H1 (cell line): ENCODE data around the gene DICER1. TPM values are rescaled to one million over a fixed set of nuclear protein-coding genes. Genes with fewer than 3 reads are reported as not detected.

Experiments used
- CTCF ChIA-PET: fragments of 300-600 bp; sonication (Branson Sonifier 250); formaldehyde crosslinking; loops from one replicate; lab custom pipeline; 2021; ENCODE audit not compliant: partially characterized antibody; lab: Charles Lee
- POLR2A ChIA-PET: fragments of 300-600 bp; sonication (Branson Sonifier 250); formaldehyde crosslinking; loops from one replicate; lab custom pipeline; 2021; ENCODE audit warnings: inconsistent platforms; ENCODE audit not compliant: partially characterized antibody; lab: Charles Lee
- DNase-seq, 2 experiments: peaks; one replicate each; pipeline versions ENCODE4 v3.0.0 to v3.0.0-alpha.2; 2010 to 2022; ENCODE audit warnings: low spot score in 2 of 2, low read depth in 1 of 2, mixed read lengths in 1 of 2
- FAIRE-seq: peaks from 2 replicates; lab custom pipeline; 2011; peaks lifted over from hg19 to GRCh38; lab: Jason Lieb, UNC
- H2AFZ ChIP-seq: 2 replicates; pipeline ENCODE4 v1.8.1; 2012; ENCODE audit warnings: low read length, inconsistent platforms
- H2AK5ac ChIP-seq: 2 replicates; pipeline ENCODE4 v1.6.1; 2013; ENCODE audit warnings: low read depth, low read length
- H2BK120ac ChIP-seq: replicated peaks from 2 replicates; pipeline ENCODE3; 2013; ENCODE audit warnings: low read depth, low read length, inconsistent platforms
- H2BK12ac ChIP-seq: 2 replicates; pipeline ENCODE4 v1.6.1; 2013; ENCODE audit warnings: low read depth, low read length
- H2BK15ac ChIP-seq: 2 replicates; pipeline ENCODE4 v1.6.1; 2013; ENCODE audit warnings: low read length
- H2BK20ac ChIP-seq: 2 replicates; pipeline ENCODE4 v1.6.1; 2013; ENCODE audit warnings: low read length
- H2BK5ac ChIP-seq: 2 replicates; pipeline ENCODE4 v1.6.1; 2013; ENCODE audit warnings: low read depth, low read length
- H3K14ac ChIP-seq: 2 replicates; pipeline ENCODE4 v1.6.1; 2013; ENCODE audit warnings: inconsistent platforms; ENCODE audit not compliant: insufficient read length
- H3K18ac ChIP-seq: 2 replicates; pipeline ENCODE4 v1.6.1; 2013; ENCODE audit warnings: low read length; ENCODE audit errors: extremely low read depth
- H3K23ac ChIP-seq: 2 replicates; pipeline ENCODE4 v1.6.1; 2013; ENCODE audit warnings: inconsistent platforms; ENCODE audit not compliant: insufficient read length
- H3K23me2 ChIP-seq: 2 replicates; pipeline ENCODE4 v1.6.1; 2013; ENCODE audit warnings: low read depth, low read length
- H3K27ac ChIP-seq: 2 replicates; pipeline ENCODE4 v1.6.1; 2011; ENCODE audit warnings: low read depth, low read length, inconsistent platforms
- H3K27me3 ChIP-seq, 4 experiments: replicated peaks in 1 of 4; 1 replicate in 1 of 4; 2 replicates in 3 of 4; pipeline versions ENCODE4 v1.6.1 to v1.8.1; 2011 to 2013; ENCODE audit warnings: low read length in 3 of 4, mild to moderate bottlenecking in 3 of 4, inconsistent platforms in 2 of 4, mixed read lengths in 2 of 4, moderate library complexity in 1 of 4; ENCODE audit not compliant: control insufficient read depth in 3 of 4, insufficient read depth in 3 of 4; ENCODE audit errors: extremely low read depth in 1 of 4
- H3K36me3 ChIP-seq, 4 experiments: 2 replicates each; pipeline versions ENCODE4 v1.6.1 to v1.8.1; 2011 to 2013; ENCODE audit warnings: mild to moderate bottlenecking in 4 of 4, low read length in 3 of 4, moderate library complexity in 2 of 4, control low read depth in 1 of 4, inconsistent platforms in 1 of 4; ENCODE audit not compliant: insufficient read depth in 4 of 4, control insufficient read depth in 2 of 4
- H3K4ac ChIP-seq: replicated peaks from 2 replicates; pipeline ENCODE3; 2013; ENCODE audit warnings: low read length, low read depth, mixed read lengths, inconsistent platforms; ENCODE audit not compliant: insufficient read length
- H3K4me1 ChIP-seq, 4 experiments: replicated peaks in 1 of 4; 1 replicate in 1 of 4; 2 replicates in 3 of 4; pipeline versions ENCODE4 v1.6.1 to v1.8.1; 2011 to 2013; ENCODE audit warnings: low read length in 3 of 4, inconsistent platforms in 2 of 4, mixed read lengths in 1 of 4; ENCODE audit not compliant: insufficient read depth in 4 of 4, control insufficient read depth in 3 of 4
- H3K4me2 ChIP-seq, 2 experiments: 2 replicates each; pipeline versions ENCODE4 v1.6.1 to v1.8.1; 2011 to 2013; ENCODE audit warnings: low read depth in 2 of 2, low read length in 2 of 2, control low read depth in 1 of 2, inconsistent platforms in 1 of 2, mild to moderate bottlenecking in 1 of 2; ENCODE audit not compliant: insufficient read depth in 1 of 2
- H3K4me3 ChIP-seq, 4 experiments: fragments of 200-600, 300-600 bp in 1 of 4; sonication (generic), shearing (Covaris generic), sonication (Bioruptor Twin) in 1 of 4; 2 replicates each; pipeline versions ENCODE4 v1.5.1 to v1.8.1; 2011 to 2016; ENCODE audit warnings: low read length in 4 of 4, low read depth in 3 of 4, control low read depth in 2 of 4, inconsistent platforms in 2 of 4, mild to moderate bottlenecking in 2 of 4, mixed read lengths in 1 of 4, moderate library complexity in 1 of 4; ENCODE audit not compliant: insufficient read depth in 2 of 4; ENCODE audit errors: extremely low read depth in 1 of 4
- H3K56ac ChIP-seq: replicated peaks from 2 replicates; pipeline ENCODE3; 2013; ENCODE audit warnings: low read depth, mild to moderate bottlenecking, mixed read lengths, low read length, inconsistent platforms; ENCODE audit not compliant: insufficient read length
- H3K79me1 ChIP-seq: 2 replicates; pipeline ENCODE4 v1.6.1; 2013; ENCODE audit warnings: low read depth, low read length, control low read depth
- H3K79me2 ChIP-seq, 2 experiments: 2 replicates each; pipeline versions ENCODE4 v1.6.1 to v1.8.1; 2012 to 2013; ENCODE audit warnings: low read length in 2 of 2, mild to moderate bottlenecking in 2 of 2, inconsistent platforms in 1 of 2; ENCODE audit not compliant: insufficient read depth in 2 of 2, control insufficient read depth in 1 of 2
- H3K9ac ChIP-seq, 4 experiments: replicated peaks in 1 of 4; 1 replicate in 1 of 4; 2 replicates in 3 of 4; pipeline versions ENCODE4 v1.6.1 to v1.8.1; 2011 to 2013; ENCODE audit warnings: low read depth in 3 of 4, low read length in 3 of 4, control low read depth in 2 of 4, mild to moderate bottlenecking in 2 of 4, moderate library complexity in 2 of 4, inconsistent platforms in 1 of 4; ENCODE audit errors: extremely low read depth in 1 of 4
- H3K9me3 ChIP-seq, 2 experiments: 2 replicates each; pipeline versions ENCODE4 v1.6.1 to v1.8.1; 2012 to 2013; ENCODE audit warnings: mild to moderate bottlenecking in 2 of 2, moderate library complexity in 2 of 2, control low read depth in 1 of 2, inconsistent platforms in 1 of 2, low read depth in 1 of 2, low read length in 1 of 2, mixed read lengths in 1 of 2; ENCODE audit not compliant: insufficient read depth in 2 of 2
- H4K20me1 ChIP-seq, 2 experiments: replicated peaks in 1 of 2; 2 replicates each; pipeline versions ENCODE3 to v1.8.1; 2011 to 2013; ENCODE audit warnings: inconsistent platforms in 2 of 2, low read length in 2 of 2, mild to moderate bottlenecking in 1 of 2; ENCODE audit not compliant: insufficient read depth in 2 of 2, control insufficient read depth in 1 of 2
- H4K5ac ChIP-seq: 2 replicates; pipeline ENCODE4 v1.6.1; 2013; ENCODE audit warnings: low read length, low read depth, mixed read lengths, inconsistent platforms; ENCODE audit not compliant: insufficient read length
- H4K8ac ChIP-seq: 2 replicates; pipeline ENCODE4 v1.8.0; 2013; ENCODE audit warnings: mild to moderate bottlenecking, moderate library complexity, low read length, inconsistent platforms; ENCODE audit not compliant: insufficient read depth; ENCODE audit errors: extremely low read depth
- H4K91ac ChIP-seq: replicated peaks from 2 replicates; pipeline ENCODE3; 2013; ENCODE audit warnings: low read length, mixed read lengths, inconsistent platforms; ENCODE audit not compliant: insufficient read length
- ATF2 ChIP-seq: IDR thresholded peaks from 2 replicates; pipeline ENCODE4 v1.6.1; 2012; ENCODE audit warnings: low read length, inconsistent platforms
- BCL11A ChIP-seq, 2 experiments: IDR thresholded peaks; one replicate each; pipeline ENCODE4 v1.6.1; 2011; ENCODE audit warnings: low read depth in 2 of 2, low read length in 2 of 2, mild to moderate bottlenecking in 2 of 2
- CEBPB ChIP-seq: IDR thresholded peaks from 2 replicates; pipeline ENCODE4 v1.6.1; 2012; ENCODE audit warnings: low read depth, low read length
- CREB1 ChIP-seq: IDR thresholded peaks from 2 replicates; pipeline ENCODE4 v1.6.1; 2012; ENCODE audit warnings: inconsistent platforms
- MAX ChIP-seq: IDR thresholded peaks from 2 replicates; pipeline ENCODE4 v1.6.1; 2012; ENCODE audit warnings: inconsistent platforms
- NANOG ChIP-seq: IDR thresholded peaks from 2 replicates; pipeline ENCODE4 v1.6.1; 2011; ENCODE audit warnings: low read length, low read depth, mild to moderate bottlenecking, inconsistent platforms; ENCODE audit not compliant: insufficient read depth, poor library complexity, severe bottlenecking
- NRF1 ChIP-seq: IDR thresholded peaks from 2 replicates; pipeline ENCODE4 v1.6.1; 2011; ENCODE audit warnings: mild to moderate bottlenecking, low read depth, low read length, improper control_type of control experiment
- POLR2AphosphoS5 ChIP-seq: IDR thresholded peaks from 2 replicates; pipeline ENCODE4 v1.6.1; 2011; ENCODE audit warnings: low read depth, low read length
- SP1 ChIP-seq: IDR thresholded peaks from 2 replicates; pipeline ENCODE4 v1.6.1; 2011; ENCODE audit warnings: low read depth, low read length
- SUZ12 ChIP-seq: fragments of 200-600 bp; sonication (generic); IDR thresholded peaks from 2 replicates; pipeline ENCODE4 v1.6.1; 2012; ENCODE audit warnings: mild to moderate bottlenecking, inconsistent platforms, low read length, moderate library complexity, mixed read lengths
- TAF7 ChIP-seq: optimal IDR thresholded peaks from 2 replicates; pipeline ENCODE3; 2011; ENCODE audit warnings: low read depth, mild to moderate bottlenecking, inconsistent platforms, low read length, moderate library complexity, borderline replicate concordance
- TBP ChIP-seq: IDR thresholded peaks from 2 replicates; pipeline ENCODE4 v1.6.1; 2011; ENCODE audit warnings: low read depth, low read length, improper control_type of control experiment
- TCF12 ChIP-seq: IDR thresholded peaks from 2 replicates; pipeline ENCODE4 v1.6.1; 2011; ENCODE audit warnings: low read depth, mild to moderate bottlenecking, low read length
- WGBS, 2 experiments: shearing (Covaris generic) in 1 of 2; methylation state at CpG; one replicate each; pipeline versions ENCODE4 v1.1.6 to v1.1.7; 2013 to 2015; ENCODE audit warnings: low lambda C conversion rate in 2 of 2, mixed read lengths in 2 of 2, inconsistent platforms in 1 of 2, low coverage in 1 of 2, missing lambda C conversion rate in 1 of 2; ENCODE audit not compliant: insufficient replicate concordance in 2 of 2, insufficient coverage in 1 of 2, insufficient read length in 1 of 2; ENCODE audit errors: extremely low coverage in 1 of 2, missing lambda C conversion rate in 1 of 2; 5-methylcytosine and 5-hydroxymethylcytosine counted together
- polyA plus RNA-seq, 7 experiments: library from polyadenylated mRNA; depleted of rRNA in 3 of 7; stranded (reverse) in 5 of 7; unstranded in 2 of 7; fragments of >200 nt in 5 of 7; fragments of 200-250 nt in 2 of 7; gene quantifications; 1 replicate in 5 of 7; 2 replicates in 1 of 7; 4 replicates in 1 of 7; pipeline versions ENCODE4 v1.2.1 to v1.2.3, GENCODE V29; 2011 to 2013; ENCODE audit warnings: missing spikeins in 2 of 7, mixed read lengths in 2 of 7
- total RNA-seq: library from RNA; stranded (reverse); fragmentation: NEBNext Ultra II Directional; extraction: Animal tissue kit (Norgen Biotek cat#: 25700); gene quantifications from 2 replicates; pipeline ENCODE4 v1.2.1, GENCODE V29; 2021

The DICER1 gene
- total and polyA plus RNA-seq, 2 of the 8 experiments (the other 6 are each of a cell fraction or from before 2014, with no cell fraction given) = 11.9 to 61.8 TPM

- Histone ChIP-seq H4K20me1 (no peaks in the 10 kb centered on the region), H4K8ac (no peak overlapping the region; the same call in 1 of the 2 replicates), H3K79me2 (no peaks in the 10 kb centered on the region), H3K4me3 (no peak overlapping the region), H3K4me2 (no peak overlapping the region), H2BK20ac (no peak overlapping the region), H3K9me3 (no peaks in the 10 kb centered on the region), H2AK5ac (0 out of 2 replicates have a peak overlapping the region, but pooled peaks have one; percentile 32), H3K56ac (no peak overlapping the region), H3K27me3 (no peaks in the 10 kb centered on the region), H2BK15ac (no peak overlapping the region), H3K18ac (no peak overlapping the region), H2BK12ac (peak overlapping the region; percentile 33; the same call in 1 of the 2 replicates), H3K9ac (no peak overlapping the region), H3K36me3 (no peaks in the 10 kb centered on the region), H3K23me2 (no peaks in the 10 kb centered on the region), H3K4ac (no peak overlapping the region), H3K23ac (no peak overlapping the region), H4K5ac (no peak overlapping the region), H2BK120ac (no peak overlapping the region), H2BK5ac (no peak overlapping the region), H3K14ac (no peak overlapping the region), H3K79me1 (no peaks in the 10 kb centered on the region), H3K27ac (no peak overlapping the region), H3K4me1 (peaks cover 10 to 19% (median 15%) of the 10 kb centered on the region in 4 experiments), H4K91ac (no peak overlapping the region), H2AFZ (no peak overlapping the region)
- no peak for FAIRE-seq
- ChIA-PET CTCF (interaction anchor here (2.4 to 4.3 kb wide), 2 partner anchors 27 to 77 kb away, joined by 8 to 10 read pairs; no protein-coding TSS in a partner anchor), POLR2A (interaction anchor here (1.6 kb wide), 1 partner anchor 59 kb away, joined by 3 read pairs; no protein-coding TSS in a partner anchor)
- DNase-seq = no peak
- WGBS, 2 experiments = 85% methylated on average over 6 of the region's 6 CpGs; no CpG with 5 or more reads in 1 of the 2 experiments
- TF ChIP-seq POLR2AphosphoS5 (no peak), SUZ12 (no peak), TAF7 (no peak), CREB1 (no peak), CEBPB (no peak), SP1 (no peak), MAX (no peak), BCL11A (IDR thresholded peaks at IDR 0.05; ENCODE audit: low read depth in 2 of 2, low read length in 2 of 2) (no peak), TBP (no peak), ATF2 (no peak), NRF1 (no peak), NANOG (no peak), TCF12 (no peak)
Observed at GRCh38 chr14:95195031-95195430, 37.7 kb upstream of the DICER1 start.
